Left forelimb (tissue), 1 donor: ENCODE measurements around the gene NSDHL.

Experiments used
- DNase-seq: peaks from one replicate; pipeline ENCODE4 v3.0.0-alpha.2; 2018; ENCODE audit warnings: low spot score

Gene NSDHL

DNA sequence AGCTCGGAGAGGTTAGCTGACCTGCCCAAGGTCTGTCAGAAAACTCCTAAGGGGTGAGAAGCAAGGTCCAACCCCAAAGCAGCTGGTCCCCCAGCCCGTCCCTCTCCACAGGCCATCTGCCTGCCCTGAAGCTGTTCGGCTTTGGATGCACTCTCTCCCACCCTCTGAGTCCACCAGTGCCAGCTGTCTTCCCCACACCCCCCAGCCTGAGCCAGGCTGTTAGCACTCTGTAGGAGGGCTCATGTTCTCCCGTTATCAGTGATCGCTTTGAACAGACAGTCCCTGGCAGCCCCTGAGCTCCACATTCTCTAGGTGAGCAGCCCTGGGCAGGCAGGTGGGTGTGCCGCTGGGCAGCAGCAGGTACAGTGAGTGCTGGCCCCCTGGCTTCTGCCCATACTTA, 83.0 kb downstream of the NSDHL start:
- DNase-seq = no peak

- DNase-seq = no peak
Measured at GRCh38 chrX:152915541-152916241, 84.8 kb downstream of the NSDHL start.

DNA sequence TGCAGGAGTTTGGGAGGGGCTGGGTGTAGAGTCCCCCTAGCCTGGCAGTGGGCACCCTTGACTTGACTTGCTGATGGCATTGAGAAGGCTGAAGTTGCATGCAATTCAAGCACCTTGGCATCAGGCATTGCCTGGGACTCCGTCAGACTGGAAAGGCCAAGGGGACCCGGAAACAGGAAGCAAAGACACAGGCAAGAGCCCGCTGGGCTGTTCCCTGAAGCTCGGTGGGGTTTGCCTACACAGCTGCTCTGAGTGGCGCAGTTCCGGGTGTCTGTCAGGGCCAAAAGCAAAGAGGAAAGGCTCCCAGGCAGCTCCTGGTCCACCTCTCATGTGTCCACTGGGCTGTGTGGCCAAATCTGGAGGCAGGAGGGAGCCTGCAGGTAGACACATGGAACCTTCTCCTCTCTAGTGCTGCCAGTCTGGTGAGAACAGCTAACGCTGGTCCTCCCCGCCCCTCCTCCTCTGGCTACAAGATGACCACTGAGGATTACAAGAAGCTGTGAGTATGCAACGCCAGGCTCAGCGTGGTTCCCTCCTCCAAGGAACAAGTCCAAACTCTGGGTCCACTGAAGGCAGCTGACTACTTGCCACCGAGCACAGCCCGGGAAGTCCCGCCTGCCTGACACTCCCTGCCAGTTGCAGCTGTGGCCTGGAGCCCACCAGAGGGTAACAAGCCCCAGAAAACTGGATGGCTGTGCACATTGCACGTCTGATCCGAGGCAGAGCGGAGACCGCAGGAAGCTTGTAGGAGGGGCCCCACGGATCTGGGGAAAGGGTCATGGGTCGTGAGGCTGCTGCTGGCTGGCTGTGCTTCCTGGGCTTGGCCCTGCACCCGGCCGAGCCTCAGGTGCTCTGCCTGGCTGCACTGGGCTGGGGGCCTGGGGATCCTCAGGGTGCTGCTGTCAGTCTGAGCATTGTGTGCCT, 87.1 kb downstream of the NSDHL start:
- DNase-seq = no peak

GRCh38 chrX:152918707-152919106, 87.8 kb downstream of the NSDHL start:
- no peak for DNase-seq
